Activated T-helper 17 cell treated with anti-CD3 and anti-CD28 coated beads, Interleukin-2, amount 50 U/mL, for 72 hours (primary cell): ENCODE data around the gene RBM39. TPM values are rescaled to one million over a fixed set of nuclear protein-coding genes. Genes with fewer than 3 reads are reported as not detected.

Experiments
- ATAC-seq: fragments of 150-1000 bp; cut with Tn5 transposase; replicated peaks from 2 replicates; pipeline ENCODE4 v1.10.0; 2021; ENCODE audit warnings: mild to moderate bottlenecking, moderate library complexity
- H3K27ac Mint-ChIP-seq: one replicate; pipeline ENCODE4 v1.8.0; 2022; ENCODE audit warnings: mixed read lengths
- H3K27me3 Mint-ChIP-seq: one replicate; pipeline ENCODE4 v1.8.0; 2022; ENCODE audit warnings: mixed read lengths
- H3K36me3 Mint-ChIP-seq: one replicate; pipeline ENCODE4 v1.8.0; 2022; ENCODE audit warnings: low read depth, mild to moderate bottlenecking, mixed read lengths
- H3K4me1 Mint-ChIP-seq: one replicate; pipeline ENCODE4 v1.8.0; 2022; ENCODE audit warnings: mixed read lengths
- H3K4me3 Mint-ChIP-seq: one replicate; pipeline ENCODE4 v1.8.0; 2022; ENCODE audit warnings: mild to moderate bottlenecking, mixed read lengths
- H3K9me3 Mint-ChIP-seq: one replicate; pipeline ENCODE4 v1.8.0; 2022; ENCODE audit warnings: mixed read lengths
- total RNA-seq, 2 donors: library from RNA; stranded (reverse); gene quantifications; one replicate each; pipeline ENCODE4 v1.2.3, GENCODE V29; 2022

RBM39 gene
- total RNA-seq, 2 donors from 2014 or later, result 295 to 359 TPM

DNA sequence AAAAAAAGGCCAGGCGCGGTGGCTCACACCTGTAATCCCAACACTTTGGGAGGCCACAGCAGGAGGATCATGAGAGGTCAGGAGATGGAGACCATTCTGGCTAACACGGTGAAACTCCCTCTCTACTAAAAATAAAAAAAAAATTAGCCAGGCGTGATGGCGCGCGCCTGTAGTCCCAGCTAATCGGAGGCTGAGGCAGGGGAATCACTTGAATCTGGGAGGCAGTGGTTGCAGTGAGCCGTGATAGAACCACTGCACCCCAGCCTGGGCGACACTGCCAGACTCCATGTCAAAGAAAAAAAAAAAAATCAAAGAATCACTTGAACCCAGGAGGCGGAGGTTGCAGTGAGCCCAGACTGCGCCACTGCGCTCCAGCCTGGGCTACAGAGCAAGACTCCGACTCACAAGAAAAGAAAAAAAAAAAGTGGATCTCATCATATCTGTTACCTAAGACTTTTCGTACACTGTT lies 4.2 kb downstream of the RBM39 start:
- Mint-ChIP-seq H3K36me3 (peaks cover 97% of the 10 kb centered on the region), H3K4me1 (peaks cover 42% of the 10 kb centered on the region), H3K27ac (peak overlapping the region; percentile 91), H3K27me3 (no peaks in the 10 kb centered on the region), H3K4me3 (peak overlapping the region; percentile 90), H3K9me3 (no peaks in the 10 kb centered on the region)
- no peak for ATAC-seq

DNA sequence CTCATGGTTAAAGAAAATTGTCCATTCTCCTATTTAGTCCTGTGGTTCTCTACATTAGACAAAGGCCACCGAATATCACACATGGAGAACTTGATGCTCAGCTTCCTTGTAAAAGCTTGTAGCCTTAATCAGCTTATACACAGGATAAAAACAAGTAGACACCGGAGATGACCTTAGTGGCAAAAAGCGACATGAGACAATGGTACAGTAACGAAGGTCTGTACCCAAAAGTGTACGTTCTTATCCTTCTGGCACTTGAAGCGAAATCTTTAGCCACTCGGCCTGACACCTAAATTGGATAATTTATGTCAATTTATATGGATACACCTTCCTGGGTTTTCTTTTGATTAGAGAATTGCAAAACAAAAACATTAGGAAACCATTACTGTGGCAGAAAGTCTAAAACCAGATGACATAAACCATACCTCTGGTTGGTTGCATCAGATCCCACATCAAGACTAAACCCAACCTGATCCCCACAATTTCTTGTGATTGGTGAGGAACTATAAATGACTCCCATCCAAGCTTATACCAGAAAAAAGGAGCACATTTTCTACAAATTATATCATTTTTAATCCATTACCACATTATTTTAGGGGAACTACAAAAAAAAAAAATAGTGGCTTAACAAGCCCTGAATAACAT lies 6.1 kb downstream of the RBM39 start:
- no peaks in the 10 kb centered on the region for H3K9me3 Mint-ChIP-seq
- peaks cover 49% of the 10 kb centered on the region for H3K4me1 Mint-ChIP-seq
- H3K4me3 Mint-ChIP-seq, result peak overlapping the region; percentile 90
- no peak for ATAC-seq
- peak overlapping the region; percentile 47 for H3K27ac Mint-ChIP-seq
- H3K36me3 Mint-ChIP-seq, result peaks cover 100% of the 10 kb centered on the region
- no peaks in the 10 kb centered on the region for H3K27me3 Mint-ChIP-seq

DNA sequence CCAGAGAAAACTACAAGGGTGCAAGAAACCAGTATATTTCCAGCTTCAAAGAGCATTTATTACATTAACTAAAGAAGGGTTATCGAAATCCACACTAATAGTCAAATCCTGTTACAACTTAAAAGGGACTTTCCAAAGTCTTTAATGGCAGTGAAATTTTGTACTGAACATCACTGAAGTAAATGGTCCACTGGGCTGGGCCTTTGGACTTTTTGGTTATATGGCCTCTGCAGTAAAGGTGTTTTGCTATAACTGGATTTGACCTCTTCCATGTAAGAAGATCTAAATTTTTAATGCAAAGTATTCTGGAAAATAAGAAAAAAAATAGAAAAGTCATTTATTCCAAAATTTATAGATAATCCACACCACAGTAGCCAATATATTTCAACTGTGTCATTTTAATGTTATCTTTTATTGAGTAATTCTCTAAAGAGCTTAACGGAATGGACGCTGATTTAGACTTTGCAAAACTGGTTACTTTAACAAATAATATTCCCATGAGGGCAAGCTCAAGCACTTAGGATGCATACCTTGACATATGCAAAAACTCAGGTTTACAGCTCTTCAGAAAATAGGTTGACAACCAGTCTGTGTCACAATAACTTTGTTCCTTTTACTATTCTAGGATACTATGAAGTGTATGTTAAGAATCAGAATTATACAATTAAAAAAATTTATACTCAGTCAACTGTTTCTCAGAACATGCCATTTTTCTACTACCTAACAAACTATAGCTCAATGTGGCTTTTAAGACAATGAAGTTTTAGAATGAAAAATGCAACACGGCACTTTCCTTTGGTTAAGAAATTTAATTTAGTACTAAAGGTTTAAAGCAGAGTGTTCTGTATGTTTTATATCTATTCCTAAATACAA lies 7.0 kb downstream of the RBM39 start:
- Mint-ChIP-seq H3K36me3 (peaks cover 100% of the 10 kb centered on the region), H3K27ac (peak overlapping the region; percentile 75), H3K27me3 (no peaks in the 10 kb centered on the region), H3K4me1 (peaks cover 43% of the 10 kb centered on the region), H3K9me3 (no peaks in the 10 kb centered on the region), H3K4me3 (peak overlapping the region; percentile 90)
- ATAC-seq, result no peak

GRCh38 chr20:35734374-35734773 lies 7.7 kb downstream of the RBM39 start:
- H3K9me3 Mint-ChIP-seq, result no peaks in the 10 kb centered on the region
- H3K4me3 Mint-ChIP-seq, result peak overlapping the region; percentile 69
- peaks cover 100% of the 10 kb centered on the region for H3K36me3 Mint-ChIP-seq
- peak overlapping the region; percentile 75 for H3K27ac Mint-ChIP-seq
- H3K4me1 Mint-ChIP-seq, result peaks cover 36% of the 10 kb centered on the region
- ATAC-seq, result no peak
- no peaks in the 10 kb centered on the region for H3K27me3 Mint-ChIP-seq

- peak overlapping the region; percentile 69 for H3K4me3 Mint-ChIP-seq
- no peaks in the 10 kb centered on the region for H3K9me3 Mint-ChIP-seq
- no peak for ATAC-seq
- no peaks in the 10 kb centered on the region for H3K27me3 Mint-ChIP-seq
- H3K4me1 Mint-ChIP-seq, result peaks cover 26% of the 10 kb centered on the region
- peaks cover 100% of the 10 kb centered on the region for H3K36me3 Mint-ChIP-seq
- no peak overlapping the region for H3K27ac Mint-ChIP-seq
These were observed 9.4 kb downstream of the RBM39 start for GRCh38 chr20:35732644-35732982.

DNA sequence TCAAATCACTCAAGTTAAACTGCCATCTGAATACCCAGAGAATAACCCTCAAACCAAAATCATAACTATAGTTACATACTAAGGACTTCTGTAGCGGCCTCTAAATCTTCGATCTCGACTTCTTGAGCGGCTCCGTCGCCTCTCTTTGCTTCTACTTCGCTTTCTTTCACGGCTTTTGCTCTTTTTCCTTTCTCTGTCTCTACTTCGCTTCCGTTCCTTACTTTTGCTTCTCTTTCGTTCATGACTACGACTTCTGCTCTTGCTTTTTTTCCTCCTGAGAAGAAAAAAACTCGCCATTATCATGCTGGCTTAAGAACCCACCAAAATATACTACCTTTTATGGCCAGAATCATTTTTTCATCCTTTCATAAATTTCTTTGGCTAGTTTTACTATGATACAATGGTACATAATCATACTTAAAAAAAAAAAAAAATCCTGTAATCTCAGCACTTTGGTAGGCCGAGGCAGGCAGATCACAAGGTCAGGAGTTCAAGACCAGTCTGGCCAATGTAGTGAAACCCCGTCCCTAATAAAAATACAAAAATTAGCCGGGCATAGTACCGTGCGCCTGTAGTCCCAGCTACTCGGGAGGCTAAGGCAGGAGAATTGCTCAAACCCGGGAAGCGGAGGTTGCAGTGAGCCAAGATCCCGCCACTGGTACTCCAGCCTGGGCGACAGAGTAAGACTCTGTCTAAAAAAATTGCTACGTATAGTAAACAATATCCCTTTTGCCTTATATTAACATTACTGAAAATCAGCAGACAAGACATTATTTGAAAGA lies 10.0 kb downstream of the RBM39 start:
- H3K4me3 Mint-ChIP-seq, result peak overlapping the region; percentile 19
- ATAC-seq, result no peak
- H3K4me1 Mint-ChIP-seq, result peaks cover 26% of the 10 kb centered on the region
- H3K27ac Mint-ChIP-seq, result peak overlapping the region; percentile 7
- no peaks in the 10 kb centered on the region for H3K27me3 Mint-ChIP-seq
- H3K36me3 Mint-ChIP-seq, result peaks cover 100% of the 10 kb centered on the region
- H3K9me3 Mint-ChIP-seq, result no peaks in the 10 kb centered on the region

GRCh38 chr20:35731469-35731788 lies 10.6 kb downstream of the RBM39 start:
- H3K9me3 Mint-ChIP-seq, result no peaks in the 10 kb centered on the region
- H3K27me3 Mint-ChIP-seq, result no peaks in the 10 kb centered on the region
- no peak for ATAC-seq
- H3K4me3 Mint-ChIP-seq, result peak overlapping the region; percentile 19
- peak overlapping the region; percentile 7 for H3K27ac Mint-ChIP-seq
- peaks cover 100% of the 10 kb centered on the region for H3K36me3 Mint-ChIP-seq
- H3K4me1 Mint-ChIP-seq, result peaks cover 31% of the 10 kb centered on the region

DNA sequence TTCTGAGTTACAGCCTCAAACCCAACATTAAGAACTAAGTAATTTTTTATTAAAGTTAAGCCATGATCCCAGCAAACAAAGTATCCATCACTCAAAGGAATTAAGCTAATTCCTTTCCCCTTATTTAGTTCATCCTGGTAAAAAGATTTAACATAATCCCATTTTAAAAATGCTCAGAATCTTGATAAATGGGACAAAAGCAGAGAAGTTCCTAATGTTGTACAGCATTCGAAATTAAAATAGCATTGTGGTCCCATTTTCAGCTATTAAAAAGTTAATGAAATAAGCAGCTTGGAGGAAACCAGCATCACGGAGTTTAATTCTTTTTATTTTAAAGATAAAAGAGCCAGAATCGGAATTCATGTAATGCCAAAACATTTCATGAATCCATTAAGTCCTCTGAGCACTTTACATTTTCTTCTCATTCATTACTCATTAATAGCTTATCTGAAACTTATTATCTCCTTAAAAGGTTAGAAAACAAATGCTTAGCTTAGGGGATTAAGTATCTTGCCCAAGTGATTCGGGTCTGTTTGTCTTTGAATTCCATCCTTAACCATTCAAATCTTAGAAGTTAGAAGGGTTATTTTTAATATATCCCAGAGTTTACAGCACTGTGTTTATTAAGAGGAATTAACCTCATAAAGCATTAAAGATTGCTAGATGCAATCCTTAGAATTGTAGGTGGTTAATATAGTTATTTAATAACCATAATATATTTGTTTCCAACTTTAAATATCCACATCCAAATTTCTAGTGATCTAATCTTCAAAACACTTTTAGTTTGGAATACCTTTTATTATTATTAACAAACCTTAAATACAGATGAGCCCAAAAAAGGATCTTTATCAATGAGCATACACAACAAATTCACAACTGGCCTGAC lies 11.2 kb downstream of the RBM39 start:
- H3K4me1 Mint-ChIP-seq, result peaks cover 28% of the 10 kb centered on the region
- ATAC-seq, result no peak
- H3K36me3 Mint-ChIP-seq, result peaks cover 100% of the 10 kb centered on the region
- H3K4me3 Mint-ChIP-seq, result peak overlapping the region; percentile 19
- H3K27me3 Mint-ChIP-seq, result no peaks in the 10 kb centered on the region
- H3K27ac Mint-ChIP-seq, result no peak overlapping the region
- no peaks in the 10 kb centered on the region for H3K9me3 Mint-ChIP-seq

DNA sequence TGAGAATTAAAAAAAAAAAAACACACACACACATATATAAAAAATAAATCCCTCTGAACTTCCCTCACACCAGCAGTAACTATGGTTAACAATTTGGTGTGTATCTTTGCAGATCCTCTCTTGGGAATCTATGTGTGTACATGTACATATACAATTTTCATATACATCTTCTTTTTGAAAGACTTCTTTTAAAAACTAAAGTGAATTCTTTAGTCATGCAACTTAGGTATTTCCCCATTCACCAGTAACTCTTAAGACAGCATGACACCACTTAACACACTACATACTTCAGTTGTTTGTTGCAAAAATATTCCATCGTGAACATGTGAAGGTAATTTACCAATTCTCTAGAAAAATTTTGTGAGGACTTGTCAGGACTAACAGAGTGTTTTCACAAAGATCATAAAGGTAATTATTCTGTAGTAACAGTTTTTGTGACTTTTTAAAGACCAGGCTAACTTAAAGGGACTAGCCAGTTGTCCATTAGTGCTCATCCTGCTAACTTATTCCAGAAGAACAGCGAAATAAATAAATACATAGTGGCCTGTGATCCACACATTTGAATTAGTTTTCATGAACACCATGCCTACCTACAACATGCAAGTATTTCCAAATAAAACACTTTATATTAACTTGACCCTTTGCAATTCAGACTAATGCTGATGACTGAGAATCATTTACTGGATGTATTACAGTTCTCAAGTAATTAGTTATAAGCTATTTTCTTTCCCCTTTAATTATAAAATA lies 12.1 kb downstream of the RBM39 start:
- Mint-ChIP-seq H3K36me3 (peaks cover 100% of the 10 kb centered on the region), H3K27me3 (no peaks in the 10 kb centered on the region), H3K9me3 (no peaks in the 10 kb centered on the region), H3K27ac (no peak overlapping the region), H3K4me3 (peak overlapping the region; percentile 12), H3K4me1 (peaks cover 25% of the 10 kb centered on the region)
- ATAC-seq, result peak; percentile 40

DNA sequence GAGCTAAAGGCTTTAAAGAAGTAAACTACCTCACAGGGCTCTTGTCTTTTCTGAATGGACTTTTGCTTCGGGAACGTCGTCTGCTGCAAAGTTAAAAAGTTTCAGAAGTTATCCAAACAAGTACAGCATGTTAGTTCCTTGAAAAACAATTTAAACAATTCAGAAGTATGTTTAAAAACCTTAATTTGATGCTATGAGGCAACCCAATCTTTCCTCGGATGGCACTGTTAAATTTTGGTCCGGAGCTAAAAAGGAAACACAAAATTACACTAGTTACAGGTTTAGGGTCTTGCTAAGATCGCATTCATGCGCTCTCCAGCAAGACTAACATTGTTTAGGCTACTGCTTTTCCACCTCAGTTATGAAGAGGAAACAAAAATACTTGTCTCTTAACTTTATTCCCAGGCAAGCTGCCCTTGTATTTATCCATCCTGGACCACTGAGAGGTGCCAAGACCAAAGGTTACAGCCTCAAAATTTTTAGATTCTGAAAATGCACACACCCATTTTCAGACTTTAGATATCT lies 12.7 kb downstream of the RBM39 start:
- H3K4me3 Mint-ChIP-seq, result no peak overlapping the region
- no peak for ATAC-seq
- no peaks in the 10 kb centered on the region for H3K27me3 Mint-ChIP-seq
- H3K36me3 Mint-ChIP-seq, result peaks cover 100% of the 10 kb centered on the region
- no peaks in the 10 kb centered on the region for H3K9me3 Mint-ChIP-seq
- peaks cover 21% of the 10 kb centered on the region for H3K4me1 Mint-ChIP-seq
- no peak overlapping the region for H3K27ac Mint-ChIP-seq

DNA sequence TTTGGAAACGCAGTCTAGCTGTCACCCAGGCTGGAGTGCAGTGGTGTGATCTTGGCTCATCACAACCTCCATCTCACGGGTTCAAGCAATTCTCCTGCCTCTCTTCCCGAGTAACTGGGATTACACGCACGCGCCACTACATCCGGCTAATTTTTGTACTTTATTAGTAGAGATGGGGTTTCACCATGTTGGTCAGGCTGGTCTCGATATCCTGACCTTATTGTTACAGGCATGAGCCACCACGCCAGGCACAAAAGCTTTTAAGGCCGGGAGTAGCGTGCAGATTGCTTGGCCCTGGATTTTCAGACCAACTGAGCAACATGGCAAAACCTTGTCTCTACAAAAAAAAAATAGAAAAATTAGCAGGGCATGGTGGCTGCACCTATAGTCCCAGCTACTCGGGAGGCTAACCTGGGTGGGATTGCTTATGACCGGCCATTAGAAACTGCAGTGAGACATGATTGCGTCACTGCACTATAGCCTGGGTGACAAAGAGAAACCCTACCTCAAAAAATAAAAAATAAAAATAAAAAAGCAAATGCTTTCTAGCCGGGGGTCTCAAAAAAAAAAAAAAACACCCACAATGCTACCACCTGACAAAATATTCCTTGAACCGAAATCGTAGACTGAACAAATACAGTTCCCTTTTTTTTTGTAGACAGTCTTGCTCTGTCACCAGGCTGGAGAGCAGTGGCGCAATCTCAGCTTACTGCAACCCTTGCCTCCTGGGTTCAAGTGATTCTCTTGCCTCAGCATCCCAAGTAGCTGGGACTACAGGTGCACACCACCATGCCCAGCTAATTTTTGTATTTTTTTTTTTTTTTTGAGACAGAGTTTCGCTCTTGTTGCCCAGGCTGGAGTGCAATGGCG lies 15.0 kb downstream of the RBM39 start:
- H3K9me3 Mint-ChIP-seq, result no peaks in the 10 kb centered on the region
- no peak overlapping the region for H3K4me3 Mint-ChIP-seq
- H3K4me1 Mint-ChIP-seq, result peaks cover 14% of the 10 kb centered on the region
- no peak for ATAC-seq
- H3K36me3 Mint-ChIP-seq, result peaks cover 100% of the 10 kb centered on the region
- no peaks in the 10 kb centered on the region for H3K27me3 Mint-ChIP-seq
- H3K27ac Mint-ChIP-seq, result no peak overlapping the region

- Mint-ChIP-seq H3K4me3 (no peak overlapping the region), H3K36me3 (peaks cover 100% of the 10 kb centered on the region), H3K4me1 (peaks cover 9% of the 10 kb centered on the region), H3K27me3 (no peaks in the 10 kb centered on the region), H3K9me3 (no peaks in the 10 kb centered on the region), H3K27ac (no peak overlapping the region)
- ATAC-seq, result no peak
These were observed 17.5 kb downstream of the RBM39 start for GRCh38 chr20:35724321-35725230.
